OCI-LY3 (cell line): ENCODE results near the gene LRP1B.

Experiments used
- H2AFZ ChIP-seq: fragments of 200-600, 300-600 bp; shearing (Covaris generic); 2 replicates; pipeline ENCODE4 v1.6.0; 2014; ENCODE audit warnings: antibody characterized with exemption, low read depth, low read length
- H3K27ac ChIP-seq: fragments of 200-600, 300-600 bp; sonication (generic); 2 replicates; pipeline ENCODE4 v1.5.1; 2014; ENCODE audit warnings: mild to moderate bottlenecking, low read length, moderate library complexity, mixed read lengths
- H3K27me3 ChIP-seq: fragments of 200-600, 300-600 bp; sonication (generic); 2 replicates; pipeline ENCODE4 v1.6.1; 2014; ENCODE audit warnings: low read depth, low read length, mixed read lengths
- H3K36me3 ChIP-seq: fragments of 200-600, 300-600 bp; sonication (generic); replicated peaks from 2 replicates; pipeline ENCODE3; 2014; ENCODE audit warnings: low read depth, low read length, mixed read lengths
- H3K4me1 ChIP-seq: fragments of 300-600, 200-600 bp; sonication (generic); 2 replicates; pipeline ENCODE4 v1.6.1; 2014; ENCODE audit warnings: low read length, mixed read lengths
- H3K4me2 ChIP-seq: fragments of 200-600, 300-600 bp; sonication (generic); 2 replicates; pipeline ENCODE4 v1.6.1; 2014; ENCODE audit warnings: low read length, mixed read lengths
- H3K4me3 ChIP-seq: fragments of 300-600, 200-600 bp; sonication (generic); 2 replicates; pipeline ENCODE4 v1.5.1; 2014; ENCODE audit warnings: antibody characterized with exemption, mild to moderate bottlenecking, low read length, moderate library complexity
- H3K79me2 ChIP-seq: fragments of 300-600, 200-600 bp; shearing (Covaris generic); 2 replicates; pipeline ENCODE4 v1.6.1; 2014; ENCODE audit warnings: mild to moderate bottlenecking, low read length, mixed read lengths
- H3K9ac ChIP-seq: fragments of 300-600, 200-600 bp; shearing (Covaris generic); 2 replicates; pipeline ENCODE4 v1.6.0; 2014; ENCODE audit warnings: mild to moderate bottlenecking, low read length, moderate library complexity
- H3K9me3 ChIP-seq: fragments of 200-600, 300-600 bp; shearing (Covaris generic); 2 replicates; pipeline ENCODE4 v1.6.1; 2014; ENCODE audit warnings: low read length, mixed read lengths; ENCODE audit not compliant: insufficient read depth
- H4K20me1 ChIP-seq: fragments of 200-600, 300-600 bp; sonication (generic); 2 replicates; pipeline ENCODE4 v1.6.1; 2016; ENCODE audit warnings: low read length, mixed read lengths; ENCODE audit not compliant: insufficient read depth
- EZH2phosphoT487 ChIP-seq: fragments of 200-600 bp; shearing (Covaris generic); IDR thresholded peaks from 2 replicates; pipeline ENCODE4 v1.6.1; 2018; ENCODE audit warnings: antibody characterized with exemption, mixed run types, low read depth
- TF ChIP-seq, protein P1 (sequence below): fragments of 200-600, 300-600 bp; sonication (generic); IDR thresholded peaks from 2 replicates; pipeline ENCODE4 v1.5.1; 2014; ENCODE audit warnings: antibody characterized with exemption, low read length, low read depth

Gene LRP1B

DNA sequence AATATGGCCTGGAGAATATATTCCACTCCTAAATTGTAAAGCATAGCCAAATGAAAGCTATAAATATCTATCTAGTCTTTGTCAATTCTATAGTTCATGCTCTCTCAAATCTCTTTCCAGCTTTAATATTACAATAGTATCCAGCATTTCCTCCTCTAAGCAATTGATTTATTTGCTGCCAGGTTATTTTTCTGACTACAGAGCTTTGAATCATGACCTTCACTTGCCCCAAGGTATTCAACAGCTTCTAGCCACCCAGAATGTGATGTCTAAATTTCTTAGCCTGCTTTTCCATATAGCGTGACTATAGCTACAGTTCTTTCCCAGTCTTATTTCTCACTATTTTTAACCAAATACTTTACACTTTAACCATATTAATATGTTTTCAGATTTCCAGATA is 1287.6 kb downstream of the LRP1B start:
- TF ChIP-seq, protein P1, sequence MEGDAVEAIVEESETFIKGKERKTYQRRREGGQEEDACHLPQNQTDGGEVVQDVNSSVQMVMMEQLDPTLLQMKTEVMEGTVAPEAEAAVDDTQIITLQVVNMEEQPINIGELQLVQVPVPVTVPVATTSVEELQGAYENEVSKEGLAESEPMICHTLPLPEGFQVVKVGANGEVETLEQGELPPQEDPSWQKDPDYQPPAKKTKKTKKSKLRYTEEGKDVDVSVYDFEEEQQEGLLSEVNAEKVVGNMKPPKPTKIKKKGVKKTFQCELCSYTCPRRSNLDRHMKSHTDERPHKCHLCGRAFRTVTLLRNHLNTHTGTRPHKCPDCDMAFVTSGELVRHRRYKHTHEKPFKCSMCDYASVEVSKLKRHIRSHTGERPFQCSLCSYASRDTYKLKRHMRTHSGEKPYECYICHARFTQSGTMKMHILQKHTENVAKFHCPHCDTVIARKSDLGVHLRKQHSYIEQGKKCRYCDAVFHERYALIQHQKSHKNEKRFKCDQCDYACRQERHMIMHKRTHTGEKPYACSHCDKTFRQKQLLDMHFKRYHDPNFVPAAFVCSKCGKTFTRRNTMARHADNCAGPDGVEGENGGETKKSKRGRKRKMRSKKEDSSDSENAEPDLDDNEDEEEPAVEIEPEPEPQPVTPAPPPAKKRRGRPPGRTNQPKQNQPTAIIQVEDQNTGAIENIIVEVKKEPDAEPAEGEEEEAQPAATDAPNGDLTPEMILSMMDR: no peak
- TF ChIP-seq EZH2phosphoT487: no peak
- Histone ChIP-seq H3K4me2 (no peak overlapping the region), H3K4me3 (no peak overlapping the region), H3K9ac (no peak overlapping the region), H2AFZ (no peak overlapping the region), H4K20me1 (no peaks in the 10 kb centered on the region), H3K27me3 (no peaks in the 10 kb centered on the region), H3K79me2 (no peaks in the 10 kb centered on the region), H3K27ac (no peak overlapping the region), H3K36me3 (peaks cover 4% of the 10 kb centered on the region), H3K9me3 (no peaks in the 10 kb centered on the region), H3K4me1 (peaks cover 34% of the 10 kb centered on the region)

DNA sequence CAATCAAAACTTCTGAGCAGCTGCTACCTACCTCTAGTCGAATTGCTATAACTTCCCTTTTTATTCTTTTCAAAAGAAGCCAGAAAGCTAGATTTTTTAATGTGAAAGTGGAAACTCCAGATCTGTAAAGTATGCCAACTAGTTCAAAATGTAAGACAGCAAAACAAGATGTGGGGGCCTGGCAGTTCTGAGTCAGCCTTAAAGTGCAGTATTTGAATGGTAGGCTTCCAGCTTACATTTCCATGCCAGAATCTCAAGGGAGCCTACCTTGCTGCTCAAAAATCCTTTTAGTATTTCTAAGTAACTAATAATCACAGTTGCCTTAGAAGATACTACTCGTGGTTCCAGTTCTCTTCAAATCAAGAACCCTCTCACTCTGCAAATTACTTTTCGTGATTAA is 1288.7 kb downstream of the LRP1B start:
- Histone ChIP-seq H3K9me3 (no peaks in the 10 kb centered on the region), H3K79me2 (no peaks in the 10 kb centered on the region), H3K9ac (peak overlapping the region; percentile 38; the same call in 1 of the 2 replicates), H3K4me1 (peaks cover 34% of the 10 kb centered on the region), H3K4me3 (peak overlapping the region; percentile 42), H3K27ac (peak overlapping the region; percentile 94), H4K20me1 (no peaks in the 10 kb centered on the region), H2AFZ (peak overlapping the region; percentile 67), H3K36me3 (peaks cover 4% of the 10 kb centered on the region), H3K27me3 (no peaks in the 10 kb centered on the region), H3K4me2 (peak overlapping the region; percentile 59)
- no peak for TF ChIP-seq EZH2phosphoT487
- TF ChIP-seq, protein P1: no peak

DNA sequence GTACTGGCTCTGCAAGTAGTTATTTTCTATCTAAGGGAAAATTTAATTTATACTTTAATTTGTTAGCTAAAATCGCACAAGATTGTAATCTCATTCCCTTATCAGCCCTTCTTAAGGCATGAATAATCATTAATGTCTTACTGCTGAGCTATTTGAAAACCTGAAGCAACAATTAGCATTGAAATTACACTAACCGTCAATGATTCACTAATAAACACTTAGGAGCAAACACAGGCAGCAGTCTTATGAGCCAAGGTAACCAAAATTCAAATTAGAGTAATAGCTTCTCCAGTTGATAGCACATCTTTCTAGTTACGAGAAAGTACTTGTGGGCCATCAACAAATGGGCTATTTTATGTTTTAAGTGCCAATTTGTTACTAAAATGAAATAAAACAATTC is 1289.7 kb downstream of the LRP1B start:
- Histone ChIP-seq H3K36me3 (peaks cover 4% of the 10 kb centered on the region), H3K27ac (peak overlapping the region; percentile 94), H3K79me2 (no peaks in the 10 kb centered on the region), H3K4me3 (peak overlapping the region; percentile 42), H2AFZ (peak overlapping the region; percentile 68), H3K4me1 (peaks cover 38% of the 10 kb centered on the region), H3K4me2 (peak overlapping the region; percentile 59), H3K9ac (peak overlapping the region; percentile 24; the same call in 1 of the 2 replicates), H3K27me3 (no peaks in the 10 kb centered on the region), H4K20me1 (no peaks in the 10 kb centered on the region), H3K9me3 (no peaks in the 10 kb centered on the region)
- TF ChIP-seq, protein P1: no peak
- TF ChIP-seq EZH2phosphoT487: no peak

DNA sequence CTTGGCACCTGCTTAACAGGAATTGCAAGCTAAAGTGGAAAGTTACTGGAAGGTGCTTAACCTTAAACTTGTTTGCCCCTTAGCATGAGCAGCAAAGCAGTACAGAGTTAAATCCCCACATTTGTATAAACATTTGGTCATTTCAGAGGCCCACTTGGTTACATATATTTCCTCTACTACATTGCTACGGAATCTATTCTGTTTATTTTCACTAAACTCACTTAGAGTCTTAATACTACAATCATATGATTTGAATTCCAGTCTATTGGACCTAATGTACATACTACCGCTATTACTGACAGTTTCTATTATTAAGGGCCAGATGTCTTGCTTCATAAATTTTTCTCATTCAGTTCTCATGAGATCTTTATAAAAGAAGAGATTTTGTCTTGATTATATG is 1294.0 kb downstream of the LRP1B start:
- H3K36me3 ChIP-seq: peaks cover 4% of the 10 kb centered on the region
- no peaks in the 10 kb centered on the region for H3K9me3 ChIP-seq
- H3K4me3 ChIP-seq: no peak overlapping the region
- peaks cover 39% of the 10 kb centered on the region for H3K4me1 ChIP-seq
- H3K27me3 ChIP-seq: no peaks in the 10 kb centered on the region
- no peaks in the 10 kb centered on the region for H4K20me1 ChIP-seq
- no peak overlapping the region for H2AFZ ChIP-seq
- H3K27ac ChIP-seq: no peak overlapping the region
- H3K4me2 ChIP-seq: no peak overlapping the region
- no peaks in the 10 kb centered on the region for H3K79me2 ChIP-seq
- TF ChIP-seq EZH2phosphoT487: no peak
- TF ChIP-seq, protein P1: no peak
- H3K9ac ChIP-seq: no peak overlapping the region
